ENCODE measurements around the gene XRCC1. TPM values are rescaled to one million over a fixed set of nuclear protein-coding genes. Genes with fewer than 3 reads are reported as not detected.
A peak's percentile ranks its signal among the peaks of the same experiment; 100 is the strongest.

The XRCC1 gene
- total and polyA plus RNA-seq, 5 donors from 2014 or later, result 19.8 to 35.4 (median 24.7) TPM

GRCh38 chr19:43498233-43498842 is 77.0 kb downstream of the XRCC1 start:
- H3K27me3 Mint-ChIP-seq, result no peaks in the 10 kb centered on the region
- Histone ChIP-seq H3K36me3 (ENCODE audit: control insufficient read depth, insufficient read depth, low read length) (peaks cover 30% of the 10 kb centered on the region), H3K27me3 (ENCODE audit: control insufficient read depth, insufficient read depth, low read length) (no peaks in the 10 kb centered on the region), H3K9me3 (ENCODE audit: control insufficient read depth in 2 of 2, low read length in 2 of 2) (no peaks in the 10 kb centered on the region), H3K4me1 (ENCODE audit: control insufficient read depth, insufficient read depth, low read length, poor library complexity, severe bottlenecking) (peaks cover 10% of the 10 kb centered on the region), H3K27ac (ENCODE audit: insufficient read depth, low read length, poor library complexity, severe bottlenecking) (no peak overlapping the region), H3K4me3 (ENCODE audit: low read depth, low read length) (no peak overlapping the region)
- peak overlapping the region; percentile 6 to 71 (median 16) for H3K27ac Mint-ChIP-seq
- no peak for DNase-seq
- H3K9me3 Mint-ChIP-seq, result no peaks in the 10 kb centered on the region
- peaks cover 5 to 30% (median 20%) of the 10 kb centered on the region in 4 donors for H3K4me1 Mint-ChIP-seq
- no peak overlapping the region for H3K4me3 Mint-ChIP-seq
- ATAC-seq (ENCODE audit: low read depth in 2 of 2), result no peak
- peaks cover 30% of the 10 kb centered on the region for H3K36me3 Mint-ChIP-seq

- Mint-ChIP-seq H3K27ac (peak overlapping the region in 1 of 3 donors; percentile 7), H3K4me3 (peak overlapping the region in 1 of 4 donors; percentile 50), H3K4me1 (peaks cover 0 to 17% (median 8%) of the 10 kb centered on the region in 4 donors), H3K9me3 (no peaks in the 10 kb centered on the region), H3K36me3 (peaks cover 25% of the 10 kb centered on the region), H3K27me3 (no peaks in the 10 kb centered on the region)
- H3K9me3 ChIP-seq (ENCODE audit: control insufficient read depth in 2 of 2, low read length in 2 of 2), result no peaks in the 10 kb centered on the region
- H3K4me3 ChIP-seq (ENCODE audit: low read depth, low read length), result no peak overlapping the region
- H3K27me3 ChIP-seq (ENCODE audit: control insufficient read depth, insufficient read depth, low read length), result no peaks in the 10 kb centered on the region
- DNase-seq (no peak), ATAC-seq (ENCODE audit: low read depth in 2 of 2) (no peak)
- H3K36me3 ChIP-seq (ENCODE audit: control insufficient read depth, insufficient read depth, low read length), result peaks cover 30% of the 10 kb centered on the region
- H3K27ac ChIP-seq (ENCODE audit: insufficient read depth, low read length, poor library complexity, severe bottlenecking), result no peak overlapping the region
- H3K4me1 ChIP-seq (ENCODE audit: control insufficient read depth, insufficient read depth, low read length, poor library complexity, severe bottlenecking), result no peaks in the 10 kb centered on the region
These were observed 78.4 kb downstream of the XRCC1 start for GRCh38 chr19:43496960-43497359.

GRCh38 chr19:43495082-43495481 is 80.2 kb downstream of the XRCC1 start:
- Mint-ChIP-seq H3K4me1 (peaks cover 0 to 13% (median 5%) of the 10 kb centered on the region in 4 donors), H3K27me3 (no peaks in the 10 kb centered on the region), H3K27ac (peak overlapping the region in 1 of 3 donors; percentile 49), H3K36me3 (peaks cover 22% of the 10 kb centered on the region), H3K9me3 (no peaks in the 10 kb centered on the region), H3K4me3 (no peak overlapping the region)
- no peak for ATAC-seq (ENCODE audit: low read depth in 2 of 2)
- Histone ChIP-seq H3K9me3 (ENCODE audit: control insufficient read depth in 2 of 2, low read length in 2 of 2) (no peaks in the 10 kb centered on the region), H3K27me3 (ENCODE audit: control insufficient read depth, insufficient read depth, low read length) (no peaks in the 10 kb centered on the region), H3K4me3 (ENCODE audit: low read depth, low read length) (no peak overlapping the region), H3K4me1 (ENCODE audit: control insufficient read depth, insufficient read depth, low read length, poor library complexity, severe bottlenecking) (no peaks in the 10 kb centered on the region), H3K27ac (ENCODE audit: insufficient read depth, low read length, poor library complexity, severe bottlenecking) (no peak overlapping the region), H3K36me3 (ENCODE audit: control insufficient read depth, insufficient read depth, low read length) (peaks cover 30% of the 10 kb centered on the region)
- no peak for DNase-seq

Other genes starting within 250 kb of the XRCC1 start
- gene CD177, start 221.8 kb downstream of the XRCC1 start, total RNA-seq, result not detected
- under 1 TPM in 2 of 4 donors, not detected in 2; 0.29 to 0.36 TPM for gene CD177, start 221.8 kb downstream of the XRCC1 start, polyA plus RNA-seq
- gene TEX101, start 160.6 kb downstream of the XRCC1 start, total RNA-seq, result not detected
- gene TEX101, start 160.6 kb downstream of the XRCC1 start, polyA plus RNA-seq, result not detected
- gene LYPD3, start 109.9 kb downstream of the XRCC1 start, total RNA-seq, result 12.7 TPM
- gene LYPD3, start 109.9 kb downstream of the XRCC1 start, polyA plus RNA-seq, result 1 to 10 TPM; 1.8 to 6.5 (median 4.3) TPM
- gene PHLDB3, start 70.8 kb downstream of the XRCC1 start, total RNA-seq, result 64.1 TPM
- 1 to 10 TPM; 1.5 to 4.4 (median 3.6) TPM for gene PHLDB3, start 70.8 kb downstream of the XRCC1 start, polyA plus RNA-seq
- 22.8 TPM for gene ETHE1, start 48.3 kb downstream of the XRCC1 start, total RNA-seq
- gene ETHE1, start 48.3 kb downstream of the XRCC1 start, polyA plus RNA-seq, result 10 to 100 TPM; 55.1 to 73.5 (median 64.4) TPM
- gene ZNF575, start 42.3 kb downstream of the XRCC1 start, total RNA-seq, result 3.3 TPM
- gene ZNF575, start 42.3 kb downstream of the XRCC1 start, polyA plus RNA-seq, result 1 to 10 TPM in 3 of 4 donors, under 1 TPM in 1; 0.83 to 1.6 (median 1.3) TPM
- not detected for gene PINLYP, start 274 bp upstream of the XRCC1 start, total RNA-seq
- 1 to 10 TPM in 1 of 4 donors, under 1 TPM in 3; 0.42 to 1.3 (median 0.65) TPM for gene PINLYP, start 274 bp upstream of the XRCC1 start, polyA plus RNA-seq
- gene IRGQ, start 20.6 kb upstream of the XRCC1 start, total RNA-seq, result 40.9 TPM
- 1 to 10 TPM in 3 of 4 donors, under 1 TPM in 1; 0.54 to 3.0 (median 1.5) TPM for gene IRGQ, start 20.6 kb upstream of the XRCC1 start, polyA plus RNA-seq
- 8.7 TPM for gene ZNF576, start 21.1 kb upstream of the XRCC1 start, total RNA-seq
- 10 to 100 TPM in 2 of 4 donors, 1 to 10 TPM in 2; 5.5 to 11.0 (median 9.9) TPM for gene ZNF576, start 21.1 kb upstream of the XRCC1 start, polyA plus RNA-seq
- 0.64 TPM for gene SRRM5, start 36.6 kb upstream of the XRCC1 start, total RNA-seq
- 1 to 10 TPM in 1 of 4 donors, under 1 TPM in 3; 0.42 to 1.1 (median 0.63) TPM for gene SRRM5, start 36.6 kb upstream of the XRCC1 start, polyA plus RNA-seq
- 26.6 TPM for gene ZNF428, start 44.1 kb upstream of the XRCC1 start, total RNA-seq
- 10 to 100 TPM; 12.6 to 14.6 (median 13.7) TPM for gene ZNF428, start 44.1 kb upstream of the XRCC1 start, polyA plus RNA-seq
- 0.30 TPM for gene CADM4, start 64.3 kb upstream of the XRCC1 start, total RNA-seq
- gene CADM4, start 64.3 kb upstream of the XRCC1 start, polyA plus RNA-seq, result not detected
- 5.9 TPM for gene PLAUR, start 94.6 kb upstream of the XRCC1 start, total RNA-seq
- gene PLAUR, start 94.6 kb upstream of the XRCC1 start, polyA plus RNA-seq, result 1 to 10 TPM in 1 of 4 donors, under 1 TPM in 2, not detected in 1; 0.58 to 2.6 (median 0.59) TPM
- gene IRGC, start 140.5 kb upstream of the XRCC1 start, total RNA-seq, result not detected
- not detected for gene IRGC, start 140.5 kb upstream of the XRCC1 start, polyA plus RNA-seq
- 40.7 TPM for gene SMG9, start 179.4 kb upstream of the XRCC1 start, total RNA-seq
- 1 to 10 TPM; 3.4 to 7.0 (median 5.8) TPM for gene SMG9, start 179.4 kb upstream of the XRCC1 start, polyA plus RNA-seq
- gene KCNN4, start 205.4 kb upstream of the XRCC1 start, total RNA-seq, result 56.1 TPM
- 10 to 100 TPM; 16.7 to 33.0 (median 30.1) TPM for gene KCNN4, start 205.4 kb upstream of the XRCC1 start, polyA plus RNA-seq
- gene LYPD5, start 226.9 kb upstream of the XRCC1 start, total RNA-seq, result not detected
- gene LYPD5, start 226.9 kb upstream of the XRCC1 start, polyA plus RNA-seq, result under 1 TPM in 1 of 4 donors, not detected in 3; 0.60 TPM